CD14-positive monocyte (primary cell): ENCODE data around the gene AMZ1. TPM values are rescaled to one million over a fixed set of nuclear protein-coding genes. Genes with fewer than 3 reads are reported as not detected.

Experiments
- DNase-seq, 3 donors: peaks; one replicate each; pipeline ENCODE4 v3.0.0-alpha.2; 2011 to 2022
- H2AFZ ChIP-seq: 2 replicates; pipeline ENCODE4 v1.6.0; 2012; ENCODE audit warnings: mild to moderate bottlenecking, low read depth, low read length, inconsistent platforms; ENCODE audit not compliant: insufficient read depth, poor library complexity, severe bottlenecking
- H3K27ac ChIP-seq, 2 donors: 1 replicate in 1 of 2; 2 replicates in 1 of 2; pipeline ENCODE4 v1.5.1; 2012 to 2013; ENCODE audit warnings: low read length in 2 of 2, control low read depth in 1 of 2, inconsistent platforms in 1 of 2, low read depth in 1 of 2, mild to moderate bottlenecking in 1 of 2
- H3K27me3 ChIP-seq, 2 donors: one replicate each; pipeline versions ENCODE4 v1.6.0 to v1.6.1; 2011 to 2013; ENCODE audit warnings: low read length in 2 of 2; ENCODE audit not compliant: control insufficient read depth in 2 of 2, insufficient read depth in 2 of 2
- H3K36me3 ChIP-seq, 2 donors: replicated peaks in 1 of 2; 1 replicate in 1 of 2; 2 replicates in 1 of 2; pipeline versions ENCODE4 v1.5.1 to v1.6.1; 2012 to 2013; ENCODE audit warnings: low read length in 2 of 2, control low read depth in 1 of 2, inconsistent platforms in 1 of 2, mild to moderate bottlenecking in 1 of 2; ENCODE audit not compliant: insufficient read depth in 2 of 2, control insufficient read depth in 1 of 2
- H3K4me1 ChIP-seq, 2 donors: 1 replicate in 1 of 2; 2 replicates in 1 of 2; pipeline versions ENCODE4 v1.5.1 to v1.6.1; 2012 to 2013; ENCODE audit warnings: low read length in 2 of 2, control low read depth in 1 of 2, inconsistent platforms in 1 of 2, mild to moderate bottlenecking in 1 of 2, moderate library complexity in 1 of 2; ENCODE audit not compliant: insufficient read depth in 2 of 2, control insufficient read depth in 1 of 2
- H3K4me2 ChIP-seq: replicated peaks from 2 replicates; pipeline ENCODE3; 2012; ENCODE audit warnings: low read length, moderate library complexity, mild to moderate bottlenecking; ENCODE audit not compliant: poor library complexity, severe bottlenecking; ENCODE audit errors: extremely low read depth
- H3K4me3 ChIP-seq, 3 experiments: fragments of 200-600 bp in 1 of 3; sonication (generic) in 1 of 3; replicated peaks in 1 of 3; 1 replicate in 2 of 3; 2 replicates in 1 of 3; pipeline ENCODE4 v1.5.1; 2011 to 2013; ENCODE audit warnings: low read length in 3 of 3, mild to moderate bottlenecking in 3 of 3, control low read depth in 2 of 3, low read depth in 2 of 3, inconsistent platforms in 1 of 3, moderate library complexity in 1 of 3
- H3K79me2 ChIP-seq: 2 replicates; pipeline ENCODE4 v1.6.0; 2012; ENCODE audit warnings: mild to moderate bottlenecking, control low read depth, inconsistent platforms, low read length, moderate library complexity; ENCODE audit not compliant: insufficient read depth
- H3K9ac ChIP-seq: 2 replicates; pipeline ENCODE4 v1.6.0; 2017; ENCODE audit warnings: low read length, mild to moderate bottlenecking; ENCODE audit not compliant: insufficient read depth, poor library complexity, severe bottlenecking
- H3K9me3 ChIP-seq, 2 donors: replicated peaks in 1 of 2; 1 replicate in 1 of 2; 2 replicates in 1 of 2; pipeline versions ENCODE4 v1.5.1 to v1.6.1; 2012 to 2013; ENCODE audit warnings: low read length in 2 of 2, control low read depth in 1 of 2; ENCODE audit not compliant: control insufficient read depth in 1 of 2, insufficient read depth in 1 of 2
- H4K20me1 ChIP-seq: 2 replicates; pipeline ENCODE4 v1.6.0; 2012; ENCODE audit warnings: mild to moderate bottlenecking, low read length, control low read depth, moderate library complexity; ENCODE audit not compliant: insufficient read depth
- H3K27ac Mint-ChIP-seq, 7 donors: one replicate each; pipeline ENCODE4 v1.8.0; 2020; ENCODE audit warnings: mild to moderate bottlenecking in 7 of 7, mixed read lengths in 7 of 7, moderate library complexity in 6 of 7, inconsistent platforms in 2 of 7
- H3K27me3 Mint-ChIP-seq, 3 donors: one replicate each; pipeline ENCODE4 v1.8.0; 2021 to 2022; ENCODE audit warnings: low read depth in 3 of 3, mild to moderate bottlenecking in 3 of 3, mixed read lengths in 3 of 3, moderate library complexity in 3 of 3, inconsistent platforms in 1 of 3
- H3K36me3 Mint-ChIP-seq, 2 donors: one replicate each; pipeline ENCODE4 v1.8.0; 2020; ENCODE audit warnings: mixed read lengths in 2 of 2, inconsistent platforms in 1 of 2, mild to moderate bottlenecking in 1 of 2
- H3K4me1 Mint-ChIP-seq: one replicate; pipeline ENCODE4 v1.8.0; 2020; ENCODE audit warnings: mild to moderate bottlenecking, mixed read lengths
- H3K4me3 Mint-ChIP-seq, 2 donors: one replicate each; pipeline ENCODE4 v1.8.0; 2020; ENCODE audit warnings: mild to moderate bottlenecking in 2 of 2, mixed read lengths in 2 of 2, moderate library complexity in 1 of 2
- H3K9me3 Mint-ChIP-seq, 7 donors: one replicate each; pipeline ENCODE4 v1.8.0; 2020 to 2022; ENCODE audit warnings: mixed read lengths in 7 of 7, mild to moderate bottlenecking in 6 of 7, moderate library complexity in 6 of 7, inconsistent platforms in 2 of 7
- CTCF ChIP-seq: fragments of 200-600 bp; IDR thresholded peaks from one replicate; pipeline ENCODE4 v1.8.0; 2022; ENCODE audit warnings: antibody characterized with exemption, mild to moderate bottlenecking
- WGBS: methylation state at CpG from one replicate; pipeline ENCODE4 v1.1.5; 2013; ENCODE audit warnings: missing lambda C conversion rate; ENCODE audit not compliant: insufficient coverage; 5-methylcytosine and 5-hydroxymethylcytosine counted together
- intact Hi-C, 2 donors: fragments of 100-400 bp; cut with micrococcal nuclease; formaldehyde crosslinking; loops; one replicate each; pipeline versions ENCODE4 v1.15.0 to v1.15.1; 2023
- polyA plus RNA-seq, 3 donors: library from polyadenylated mRNA; depleted of rRNA in 1 of 3; unstranded in 2 of 3; stranded (reverse) in 1 of 3; fragments of 300-500 nt in 2 of 3; fragments of >200 nt in 1 of 3; fragmentation: Illumina TruSeq in 2 of 3; gene quantifications; 1 replicate in 2 of 3; 2 replicates in 1 of 3; pipeline ENCODE4 v1.2.3, GENCODE V29; 2012 to 2021

Gene AMZ1
- polyA plus RNA-seq, 3 donors: 0.09 to 0.25 (median 0.14) TPM

GRCh38 chr7:2701832-2702593, 14.0 kb downstream of the AMZ1 start:
- peaks cover 15 to 18% of the 10 kb centered on the region in 2 donors for H3K4me1 ChIP-seq
- Mint-ChIP-seq H3K27me3 (peaks cover 25 to 43% (median 35%) of the 10 kb centered on the region in 3 donors), H3K4me3 (no peak overlapping the region), H3K36me3 (no peaks in the 10 kb centered on the region), H3K9me3 (peaks cover 0 to 4% (median 0%) of the 10 kb centered on the region in 7 donors), H3K4me1 (peaks cover 13% of the 10 kb centered on the region), H3K27ac (peak overlapping the region in 1 of 7 donors; percentile 66)
- DNase-seq: peak in 1 of 3 donors; percentile 47
- no peak for TF ChIP-seq CTCF
- H3K79me2 ChIP-seq: no peaks in the 10 kb centered on the region
- H3K36me3 ChIP-seq: no peaks in the 10 kb centered on the region
- H3K4me3 ChIP-seq: no peak overlapping the region
- intact Hi-C loops: no loop called here
- no peaks in the 10 kb centered on the region for H4K20me1 ChIP-seq
- no peak overlapping the region for H3K4me2 ChIP-seq
- H3K9ac ChIP-seq: no peak overlapping the region
- WGBS: 91% methylated on average over 12 of the region's 12 CpGs
- no peaks in the 10 kb centered on the region for H3K9me3 ChIP-seq
- peaks cover 0 to 15% of the 10 kb centered on the region in 2 donors for H3K27me3 ChIP-seq
- H2AFZ ChIP-seq: no peak overlapping the region
- H3K27ac ChIP-seq: no peak overlapping the region

DNA sequence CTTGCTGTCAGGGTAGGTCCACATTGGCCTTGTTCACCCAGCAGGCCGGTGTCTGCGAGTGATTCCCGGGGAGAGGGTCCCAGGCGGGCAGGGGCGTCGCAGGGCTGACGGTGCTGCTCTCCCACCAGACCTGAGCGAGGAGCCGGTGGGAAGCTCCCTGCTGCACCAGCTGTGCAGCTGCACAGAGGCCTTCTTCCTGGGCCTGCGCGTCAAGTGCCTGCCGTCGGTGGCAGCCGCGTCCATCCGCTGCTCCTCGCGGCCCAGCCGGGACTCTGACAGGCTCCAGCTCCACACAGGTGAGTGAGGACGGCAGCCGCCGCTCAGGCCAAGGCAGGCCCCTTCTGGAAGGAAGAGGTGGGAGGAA, 14.6 kb downstream of the AMZ1 start:
- Mint-ChIP-seq H3K27ac (peak overlapping the region in 1 of 7 donors; percentile 76), H3K4me3 (no peak overlapping the region), H3K36me3 (no peaks in the 10 kb centered on the region), H3K9me3 (peaks cover 0 to 4% (median 0%) of the 10 kb centered on the region in 7 donors), H3K27me3 (peaks cover 25 to 41% (median 35%) of the 10 kb centered on the region in 3 donors), H3K4me1 (peaks cover 13% of the 10 kb centered on the region)
- Histone ChIP-seq H3K9me3 (no peaks in the 10 kb centered on the region), H3K4me1 (peaks cover 9 to 13% of the 10 kb centered on the region in 2 donors), H2AFZ (no peak overlapping the region), H3K4me3 (no peak overlapping the region), H3K27ac (no peak overlapping the region), H4K20me1 (no peaks in the 10 kb centered on the region), H3K79me2 (no peaks in the 10 kb centered on the region), H3K9ac (no peak overlapping the region), H3K27me3 (peaks cover 0 to 15% of the 10 kb centered on the region in 2 donors), H3K36me3 (no peaks in the 10 kb centered on the region), H3K4me2 (no peak overlapping the region)
- 96% methylated on average over 22 of the region's 22 CpGs for WGBS
- intact Hi-C loops: no loop called here
- no peak for TF ChIP-seq CTCF
- DNase-seq: no peak
